ENCODE measurements around the gene ZNF543. TPM values are rescaled to one million over a fixed set of nuclear protein-coding genes. Genes with fewer than 3 reads are reported as not detected.
A peak's percentile ranks its signal among the peaks of the same experiment; 100 is the strongest.
"Not testable (repeated sequence)": the region's sequence is repeated elsewhere in the genome, so short reads cannot be mapped to it uniquely, and the experiment has no call there.

Gene ZNF543
- 4.7 and 6.2 TPM in 2 replicates for polyA plus RNA-seq (2014; cell fraction: cytosol; rRNA removed)
- polyA plus RNA-seq (2014; cell fraction: nucleus; rRNA removed) = 3.0 and 3.5 TPM in 2 replicates

GRCh38 chr19:57320180-57321084, at the start of gene ZNF543:
ZNF543 (plus strand) TSS chr19:57320472; CDS start chr19:57320854, 382 bp downstream.
- peak; percentile 90 for DNase-seq (ENCODE audit: low spot score)

GRCh38 chr19:57271280-57271679, 49.0 kb upstream of the ZNF543 start:
- DNase-seq (ENCODE audit: low spot score) = no peak

GRCh38 chr19:57273014-57273413, 47.3 kb upstream of the ZNF543 start:
- DNase-seq (ENCODE audit: low spot score) = no peak

- DNase-seq (ENCODE audit: low spot score) = no peak
Observed at GRCh38 chr19:57276430-57276829, 43.8 kb upstream of the ZNF543 start.

GRCh38 chr19:57278481-57278880, 41.8 kb upstream of the ZNF543 start:
- not testable (repeated sequence) for DNase-seq (ENCODE audit: low spot score)

GRCh38 chr19:57279418-57280164, 40.7 kb upstream of the ZNF543 start:
- peak; percentile 90 for DNase-seq (ENCODE audit: low spot score)

- peak; percentile 93 for DNase-seq (ENCODE audit: low spot score)
Observed at GRCh38 chr19:57280165-57280961, 39.9 kb upstream of the ZNF543 start, which contains the start of gene ZNF460. ZNF460 (plus strand) TSS chr19:57280485; CDS start chr19:57280807, 322 bp downstream.

GRCh38 chr19:57280962-57281400, 39.3 kb upstream of the ZNF543 start:
- DNase-seq (ENCODE audit: low spot score) = peak; percentile 2

GRCh38 chr19:57282011-57282643, 38.1 kb upstream of the ZNF543 start:
- DNase-seq (ENCODE audit: low spot score) = no peak

GRCh38 chr19:57288373-57288772, 31.9 kb upstream of the ZNF543 start:
- no peak for DNase-seq (ENCODE audit: low spot score)

- no peak for DNase-seq (ENCODE audit: low spot score)
Observed at GRCh38 chr19:57290970-57291369, 29.3 kb upstream of the ZNF543 start.

- no peak for DNase-seq (ENCODE audit: low spot score)
Observed at GRCh38 chr19:57292547-57292946, 27.7 kb upstream of the ZNF543 start.

- no peak for DNase-seq (ENCODE audit: low spot score)
Observed at GRCh38 chr19:57293719-57294118, 26.6 kb upstream of the ZNF543 start.

- DNase-seq (ENCODE audit: low spot score) = no peak
Observed at GRCh38 chr19:57302020-57302465, 18.2 kb upstream of the ZNF543 start.

GRCh38 chr19:57302727-57303401, 17.4 kb upstream of the ZNF543 start:
- DNase-seq (ENCODE audit: low spot score) = no peak

- DNase-seq (ENCODE audit: low spot score) = no peak
Observed at GRCh38 chr19:57305056-57305455, 15.2 kb upstream of the ZNF543 start.

GRCh38 chr19:57308514-57308913, 11.8 kb upstream of the ZNF543 start:
- no peak for DNase-seq (ENCODE audit: low spot score)

- no peak for DNase-seq (ENCODE audit: low spot score)
Observed at GRCh38 chr19:57310792-57311191, 9.5 kb upstream of the ZNF543 start.

- DNase-seq (ENCODE audit: low spot score) = no peak
Observed at GRCh38 chr19:57314146-57314545, 6.1 kb upstream of the ZNF543 start.

GRCh38 chr19:57317503-57317902, 2.8 kb upstream of the ZNF543 start:
- no peak for DNase-seq (ENCODE audit: low spot score)
